Activated B cell treated with CpG ODN at 0.5 μM for 24 hours (primary cell): Measurements from ENCODE around the gene STKLD1. TPM values are rescaled to one million over a fixed set of nuclear protein-coding genes. Genes with fewer than 3 reads are reported as not detected.
"Not testable (repeated sequence)": the region's sequence is repeated elsewhere in the genome, so short reads cannot be mapped to it uniquely, and the experiment has no call there.

Source experiments
- ATAC-seq: fragments of 200-7000 bp; cut with Tn5 transposase; one replicate; pipeline ENCODE4 v1.10.0; 2021; ENCODE audit warnings: low read depth, mild to moderate bottlenecking, moderate library complexity
- CTCF ChIA-PET: fragments of 350-600 bp; sonication (Branson Sonifier 250); formaldehyde crosslinking; loops from one replicate; lab custom pipeline; 2021; ENCODE audit warnings: antibody characterized with exemption; lab: Charles Lee
- POLR2A ChIA-PET: fragments of 350-600 bp; sonication (Branson Sonifier 250); formaldehyde crosslinking; loops from one replicate; lab custom pipeline; 2021; ENCODE audit warnings: antibody characterized with exemption; lab: Charles Lee
- DNase-seq: peaks from one replicate; pipeline ENCODE4 v3.0.0; 2022
- H3K27ac Mint-ChIP-seq: one replicate; pipeline ENCODE4 v1.8.0; 2020; ENCODE audit warnings: mixed read lengths
- H3K27me3 Mint-ChIP-seq: one replicate; pipeline ENCODE4 v1.8.0; 2021; ENCODE audit warnings: mixed read lengths
- H3K36me3 Mint-ChIP-seq: one replicate; pipeline ENCODE4 v1.8.0; 2021; ENCODE audit warnings: low read depth, mixed read lengths
- H3K4me1 Mint-ChIP-seq: one replicate; pipeline ENCODE4 v1.8.0; 2021; ENCODE audit warnings: mixed read lengths
- H3K4me3 Mint-ChIP-seq: one replicate; pipeline ENCODE4 v1.8.0; 2020; ENCODE audit warnings: mild to moderate bottlenecking, mixed read lengths
- H3K9me3 Mint-ChIP-seq: one replicate; pipeline ENCODE4 v1.8.0; 2020; ENCODE audit warnings: mixed read lengths
- intact Hi-C: fragments of 100-400 bp; cut with micrococcal nuclease; formaldehyde crosslinking; loops from one replicate; pipeline ENCODE4 v1.15.1; 2024
- total RNA-seq: library from RNA; stranded (reverse); gene quantifications from 2 replicates; pipeline ENCODE4 v1.2.3, GENCODE V29; 2022
- TF ChIP-seq, protein P1 (sequence below): fragments of 200-600 bp; IDR thresholded peaks from one replicate; pipeline ENCODE4 v1.8.0; 2022; ENCODE audit warnings: antibody characterized with exemption, mild to moderate bottlenecking

STKLD1 gene
- total RNA-seq, result 0.37 and 0.44 TPM in 2 replicates

DNA sequence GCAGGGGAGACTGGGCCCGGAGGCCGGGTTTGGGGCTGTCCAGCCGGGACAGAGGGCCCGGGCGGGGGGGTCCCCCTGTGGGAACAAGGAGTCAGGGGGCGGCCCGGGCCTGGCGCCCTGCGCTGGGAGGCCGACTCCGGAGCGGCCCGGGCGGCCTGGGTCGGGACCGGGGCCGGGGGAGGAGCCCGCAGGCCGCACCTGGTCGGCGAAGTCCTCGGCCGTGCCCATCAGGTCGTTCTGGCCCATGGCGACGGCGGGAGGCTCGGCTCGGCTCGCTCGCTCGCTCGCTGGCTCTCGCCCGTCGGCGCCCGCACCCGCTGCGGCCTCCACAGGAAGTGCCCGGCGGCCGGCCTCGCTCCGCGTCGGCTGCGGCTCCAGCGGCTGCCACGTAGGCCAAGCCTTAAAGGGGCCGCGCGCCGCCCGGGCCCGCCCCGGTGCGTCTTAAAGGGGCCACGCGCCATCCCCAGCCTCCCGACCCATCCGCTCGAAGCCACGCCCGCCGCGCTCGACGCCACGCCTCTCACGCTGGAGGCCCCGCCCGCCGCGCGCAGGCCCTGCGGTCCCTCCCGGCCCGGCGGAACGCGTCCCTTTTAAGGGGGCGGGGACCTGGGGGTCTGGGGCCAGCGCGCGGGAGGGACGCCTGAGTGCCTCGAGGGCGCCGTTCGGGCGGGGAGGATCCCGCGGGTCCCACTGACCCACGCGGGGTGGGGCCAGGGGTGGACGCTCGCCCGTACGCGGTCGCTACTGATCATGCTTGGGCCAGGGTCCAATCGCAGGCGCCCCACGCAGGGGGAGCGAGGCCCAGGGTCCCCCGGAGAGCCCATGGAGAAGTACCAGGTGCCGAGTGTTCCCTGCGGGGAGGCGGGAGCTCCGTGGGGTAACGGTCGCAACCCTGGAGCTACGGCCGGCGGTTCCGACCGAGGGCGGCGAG, at the start of gene STKLD1, which contains the start of gene SURF4:
Gene STKLD1 (plus strand): TSS at position 643 of the 931 bp plus-strand sequence. CDS start 108 bp downstream, at position 751.
Gene SURF4 (minus strand): TSS at position 337 of the 931 bp plus-strand sequence. CDS start 91 bp downstream, at position 246.
- H3K27ac Mint-ChIP-seq, result peak within 1 kb of the TSS; percentile 74
- CTCF ChIA-PET, result no interaction called here
- peak within 1 kb of the TSS; percentile 91 for H3K4me3 Mint-ChIP-seq
- H3K27me3 Mint-ChIP-seq, result no peaks in the 10 kb centered on the region
- TF ChIP-seq, protein P1, sequence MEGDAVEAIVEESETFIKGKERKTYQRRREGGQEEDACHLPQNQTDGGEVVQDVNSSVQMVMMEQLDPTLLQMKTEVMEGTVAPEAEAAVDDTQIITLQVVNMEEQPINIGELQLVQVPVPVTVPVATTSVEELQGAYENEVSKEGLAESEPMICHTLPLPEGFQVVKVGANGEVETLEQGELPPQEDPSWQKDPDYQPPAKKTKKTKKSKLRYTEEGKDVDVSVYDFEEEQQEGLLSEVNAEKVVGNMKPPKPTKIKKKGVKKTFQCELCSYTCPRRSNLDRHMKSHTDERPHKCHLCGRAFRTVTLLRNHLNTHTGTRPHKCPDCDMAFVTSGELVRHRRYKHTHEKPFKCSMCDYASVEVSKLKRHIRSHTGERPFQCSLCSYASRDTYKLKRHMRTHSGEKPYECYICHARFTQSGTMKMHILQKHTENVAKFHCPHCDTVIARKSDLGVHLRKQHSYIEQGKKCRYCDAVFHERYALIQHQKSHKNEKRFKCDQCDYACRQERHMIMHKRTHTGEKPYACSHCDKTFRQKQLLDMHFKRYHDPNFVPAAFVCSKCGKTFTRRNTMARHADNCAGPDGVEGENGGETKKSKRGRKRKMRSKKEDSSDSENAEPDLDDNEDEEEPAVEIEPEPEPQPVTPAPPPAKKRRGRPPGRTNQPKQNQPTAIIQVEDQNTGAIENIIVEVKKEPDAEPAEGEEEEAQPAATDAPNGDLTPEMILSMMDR, result no peak
- peaks cover 39% of the 10 kb centered on the region for H3K4me1 Mint-ChIP-seq
- ATAC-seq (peak; percentile 96), DNase-seq (peak; percentile 99)
- POLR2A ChIA-PET, result interaction anchor here (0.9 to 3.7 kb wide), 13 partner anchors 10 to 345 kb away, joined by 4 to 26 read pairs (median 5); partner anchors contain the start of genes GTF3C5, MED22, REXO4 and RPL7A
- intact Hi-C loops, result loop anchor here (1.0 to 10.0 kb wide), 8 partner anchors 20 to 759 kb away; partner anchors contain the start of genes BRD3OS, CACFD1, MED22 and REXO4
- no peaks in the 10 kb centered on the region for H3K9me3 Mint-ChIP-seq
- peaks cover 16% of the 10 kb centered on the region for H3K36me3 Mint-ChIP-seq

DNA sequence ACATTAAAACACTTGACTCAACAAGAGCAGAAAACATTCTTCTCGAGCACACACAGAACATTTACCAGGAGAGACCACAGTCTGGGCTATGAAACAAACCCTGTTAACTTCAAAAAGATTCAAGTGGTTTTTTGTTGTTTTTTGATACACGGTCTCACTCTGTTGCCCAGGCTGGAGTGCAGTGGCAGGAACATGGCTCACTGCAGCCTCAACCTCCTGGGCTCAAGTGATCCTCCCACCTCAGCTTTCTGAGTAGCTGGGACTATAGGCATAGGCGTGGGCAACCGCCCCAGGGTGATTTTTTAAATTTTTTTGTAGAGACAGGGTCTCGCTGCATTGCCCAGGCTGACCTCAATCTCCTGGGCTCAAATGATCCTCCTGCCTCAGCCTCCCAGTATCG, 49.1 kb upstream of the STKLD1 start:
- intact Hi-C loops, DNase-seq, H3K27ac Mint-ChIP-seq, H3K9me3 Mint-ChIP-seq, H3K4me3 Mint-ChIP-seq, ATAC-seq, H3K27me3 Mint-ChIP-seq, CTCF ChIA-PET, H3K4me1 Mint-ChIP-seq, POLR2A ChIA-PET: not testable (repeated sequence)
- H3K36me3 Mint-ChIP-seq, result peaks cover 38% of the 10 kb centered on the region

DNA sequence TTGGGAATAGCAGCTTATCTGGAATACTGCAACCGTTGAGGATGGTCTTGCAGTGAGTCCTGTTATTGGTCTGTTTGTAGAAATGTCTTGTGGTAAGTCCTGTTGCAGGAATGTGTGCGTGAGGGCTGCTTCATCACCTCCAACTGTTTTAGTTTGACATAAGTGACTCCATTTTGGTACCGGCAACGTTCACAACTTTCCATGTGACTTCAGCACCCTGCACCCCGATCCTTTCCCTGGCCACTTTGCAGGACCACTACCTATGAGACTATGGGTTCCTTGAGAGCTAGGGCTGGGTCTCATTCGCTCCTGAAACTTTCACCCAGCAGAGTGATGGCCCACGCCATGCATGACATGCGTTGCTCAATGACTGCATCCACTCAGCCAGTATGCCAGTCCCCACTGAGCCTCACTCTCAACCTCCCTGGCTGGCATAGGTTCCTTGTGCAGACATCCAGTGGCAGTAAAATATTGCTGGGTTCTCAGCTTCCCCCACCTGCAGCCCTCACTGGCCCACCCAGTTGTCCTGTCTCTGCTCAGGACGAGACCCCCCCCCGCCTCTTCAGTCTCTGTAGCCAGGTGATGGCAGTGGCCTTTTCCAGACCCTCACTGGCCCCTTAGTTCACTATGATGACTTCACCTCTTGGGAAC, 48.2 kb upstream of the STKLD1 start:
- Mint-ChIP-seq H3K27ac (no peak overlapping the region), H3K4me1 (peaks cover 3% of the 10 kb centered on the region), H3K27me3 (no peaks in the 10 kb centered on the region), H3K36me3 (peaks cover 47% of the 10 kb centered on the region), H3K9me3 (no peaks in the 10 kb centered on the region), H3K4me3 (no peak overlapping the region)
- CTCF ChIA-PET, result no interaction called here
- POLR2A ChIA-PET, result no interaction called here
- TF ChIP-seq, protein P1, result no peak
- ATAC-seq, result no peak
- intact Hi-C loops, result no loop called here
- DNase-seq, result peak; percentile 4

DNA sequence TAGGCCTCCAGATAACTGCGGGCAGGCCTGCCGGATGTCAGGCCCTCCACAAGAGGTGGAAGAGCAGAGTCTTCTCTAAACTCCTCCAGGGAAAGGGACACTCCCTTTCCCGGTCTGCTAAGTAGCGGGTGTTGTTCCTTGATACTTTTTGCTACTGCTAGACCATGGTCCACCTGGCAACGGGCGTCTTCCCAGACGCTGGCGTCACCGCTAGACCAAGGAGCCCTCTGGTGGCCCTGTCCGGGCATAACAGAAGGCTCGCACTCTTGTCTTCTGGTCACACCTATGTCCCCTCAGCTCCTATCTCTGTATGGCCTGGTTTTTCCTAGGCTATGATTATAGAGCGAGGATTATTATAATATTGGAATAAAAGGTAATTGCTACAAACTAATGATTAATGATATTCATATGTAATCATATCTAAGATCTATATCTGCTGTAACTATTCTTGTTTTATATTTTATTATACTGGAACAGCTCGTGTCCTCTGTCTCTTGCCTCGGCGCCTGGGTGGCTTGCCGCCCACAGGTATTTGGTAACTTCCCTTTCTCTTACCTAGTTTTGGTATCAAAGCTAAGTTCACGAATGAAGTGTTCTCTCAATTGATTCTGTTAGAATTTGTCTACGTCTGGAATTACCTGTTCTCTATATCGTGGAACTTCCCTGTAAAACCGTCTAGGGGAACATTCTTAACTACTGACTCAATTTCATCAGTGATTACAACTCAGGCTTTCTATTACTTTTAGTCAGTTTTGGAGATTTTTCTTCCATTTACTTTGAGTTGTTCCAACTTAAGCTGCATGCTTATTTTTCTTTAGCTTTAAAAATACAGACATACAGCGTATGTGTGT, 46.6 kb upstream of the STKLD1 start:
- not testable (repeated sequence) for H3K9me3 Mint-ChIP-seq, H3K27ac Mint-ChIP-seq, H3K4me3 Mint-ChIP-seq, ATAC-seq, H3K27me3 Mint-ChIP-seq
- Mint-ChIP-seq H3K4me1 (peaks cover 12% of the 10 kb centered on the region), H3K36me3 (peaks cover 62% of the 10 kb centered on the region)
- intact Hi-C loops, result loop anchor here (10.0 kb wide), 1 partner anchor 735 kb away; the partner anchor contains the start of gene BRD3
- ChIA-PET POLR2A (interaction anchor here (2.0 kb wide), 1 partner anchor 18 kb away, joined by 5 read pairs; the partner anchor contains the start of genes MED22 and RPL7A), CTCF (interaction anchor here (0.7 to 2.2 kb wide), 3 partner anchors 22 to 157 kb away, joined by 3 to 13 read pairs (median 3); no protein-coding TSS in a partner anchor)
- DNase-seq, result peak; percentile 16

DNA sequence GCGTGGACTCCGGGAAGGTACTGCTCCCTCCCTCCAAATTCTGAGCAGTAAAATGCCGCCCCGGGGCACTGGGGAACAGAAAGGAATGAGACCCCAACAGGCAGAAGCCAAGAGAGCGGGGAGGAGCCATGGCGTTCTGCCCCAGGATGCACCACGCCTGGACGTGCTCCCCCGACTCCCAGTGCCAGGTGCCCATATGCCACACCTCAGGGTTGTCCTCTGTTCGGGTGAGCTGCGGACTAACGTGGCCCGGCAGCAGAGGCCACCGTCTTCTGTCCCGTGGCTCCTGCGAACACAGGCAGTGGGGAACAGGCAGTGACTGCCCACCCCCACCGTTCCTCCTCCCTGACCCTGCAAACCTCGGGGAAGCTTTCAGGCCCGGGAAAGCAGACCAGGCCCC, 44.9 kb upstream of the STKLD1 start:
- Mint-ChIP-seq H3K27ac (no peak overlapping the region), H3K4me1 (peaks cover 26% of the 10 kb centered on the region), H3K36me3 (peaks cover 68% of the 10 kb centered on the region), H3K4me3 (no peak overlapping the region), H3K27me3 (no peaks in the 10 kb centered on the region), H3K9me3 (no peaks in the 10 kb centered on the region)
- CTCF ChIA-PET, result interaction anchor here (1.2 to 2.2 kb wide), 2 partner anchors 145 to 187 kb away, joined by 3 to 13 read pairs; no protein-coding TSS in a partner anchor
- DNase-seq (peak; percentile 12), ATAC-seq (no peak)
- POLR2A ChIA-PET, result interaction anchor here (0.7 to 2.0 kb wide), 3 partner anchors 17 to 25 kb away, joined by 3 to 5 read pairs (median 3); partner anchors contain the start of genes MED22, RPL7A, SURF1 and SURF2
- intact Hi-C loops, result loop anchor here (10.0 kb wide), 1 partner anchor 734 kb away; the partner anchor contains the start of gene BRD3
- TF ChIP-seq, protein P1, result no peak
